HG02840 (cell line): ENCODE results near the gene TBC1D17.

Experiments used
- ATAC-seq: cut with Tn5 transposase; IDR thresholded peaks from one replicate; pipeline ENCODE4 v1.9.1; 2021; ENCODE audit warnings: mild to moderate bottlenecking, moderate library complexity, moderate number of reproducible peaks; ENCODE audit not compliant: unreplicated experiment, low FRiP score

The TBC1D17 gene

GRCh38 chr19:49932041-49932451 is 54.5 kb downstream of the TBC1D17 start:
- no peak for ATAC-seq

- no peak for ATAC-seq
These were observed 55.2 kb downstream of the TBC1D17 start for GRCh38 chr19:49932731-49933131.

- ATAC-seq = no peak
These were observed 56.1 kb downstream of the TBC1D17 start for GRCh38 chr19:49933643-49934042.

GRCh38 chr19:49936549-49936948 is 59.0 kb downstream of the TBC1D17 start:
- no peak for ATAC-seq

- no peak for ATAC-seq
These were observed 60.4 kb downstream of the TBC1D17 start for GRCh38 chr19:49937750-49938381.
